Measurements from ENCODE around the gene RRAS2.

DNA sequence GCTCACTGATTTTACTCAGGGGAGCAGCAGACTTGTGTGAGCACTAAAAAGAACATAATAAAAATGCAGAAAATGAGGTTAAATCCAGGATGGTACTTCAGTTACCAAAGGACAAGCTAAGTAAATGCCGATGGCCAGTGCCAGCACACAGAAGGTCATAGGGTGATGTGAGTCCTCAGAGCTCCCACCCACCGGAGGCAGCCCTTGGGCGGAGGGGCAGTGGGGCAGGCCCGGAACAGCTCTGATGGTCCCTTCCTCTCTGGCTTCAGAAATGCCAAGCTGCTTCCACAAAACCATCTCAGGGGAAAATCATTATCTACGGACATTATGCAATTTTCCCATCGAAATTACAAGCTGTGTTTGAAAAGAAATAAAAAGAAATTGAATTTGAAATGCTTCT is 124.5 kb downstream of the RRAS2 start:
- TF ChIP-seq CTCF (IDR thresholded peaks at IDR 0.05) (no peak), POLR2A (IDR thresholded peaks at IDR 0.05) (no peak)

Measured in adrenal gland (tissue), 5 donors.